Measurements from ENCODE around the gene CSF3.

- no peak for TF ChIP-seq FOXM1 (IDR thresholded peaks at IDR 0.05; ENCODE audit: borderline replicate concordance, low read depth)
- no peak for TF ChIP-seq REST (IDR thresholded peaks at IDR 0.05; ENCODE audit: low read depth)
Measured at GRCh38 chr17:40000161-40000560, 15.1 kb upstream of the CSF3 start.

Data from Ishikawa (cell line).